WI38 (cell line): Measurements from ENCODE around the gene RAP1B.

Experiments used
- H3K4me3 ChIP-seq: 2 replicates; pipeline ENCODE4 v1.5.1; 2011; ENCODE audit warnings: low read depth, mild to moderate bottlenecking, control low read depth, low read length
- TF ChIP-seq, protein P1 (sequence below): IDR thresholded peaks from 2 replicates; pipeline ENCODE4 v1.5.1; 2012; ENCODE audit warnings: low read depth, mild to moderate bottlenecking, control low read depth, low read length

Gene RAP1B

DNA sequence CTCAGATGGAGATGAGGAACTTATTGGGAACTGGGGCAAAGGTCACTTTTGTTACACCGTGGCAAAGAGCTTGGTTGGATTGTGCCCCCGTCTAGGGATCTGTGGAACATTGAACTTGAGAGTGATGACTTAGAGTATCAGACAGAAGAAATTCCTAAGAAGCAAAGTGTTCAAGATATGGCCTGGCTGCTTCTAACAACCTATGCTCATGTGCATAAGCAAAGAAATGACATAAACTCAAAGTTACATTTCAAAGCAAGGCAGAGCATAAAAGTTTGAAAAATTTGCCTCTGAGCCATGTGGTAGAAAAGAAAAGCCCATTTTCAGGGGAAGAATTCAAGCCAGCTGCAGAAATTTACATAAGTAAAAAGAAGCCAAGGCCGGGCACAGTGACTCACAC is 21.5 kb upstream of the RAP1B start:
- H3K4me3 ChIP-seq: no peak overlapping the region
- TF ChIP-seq, protein P1, sequence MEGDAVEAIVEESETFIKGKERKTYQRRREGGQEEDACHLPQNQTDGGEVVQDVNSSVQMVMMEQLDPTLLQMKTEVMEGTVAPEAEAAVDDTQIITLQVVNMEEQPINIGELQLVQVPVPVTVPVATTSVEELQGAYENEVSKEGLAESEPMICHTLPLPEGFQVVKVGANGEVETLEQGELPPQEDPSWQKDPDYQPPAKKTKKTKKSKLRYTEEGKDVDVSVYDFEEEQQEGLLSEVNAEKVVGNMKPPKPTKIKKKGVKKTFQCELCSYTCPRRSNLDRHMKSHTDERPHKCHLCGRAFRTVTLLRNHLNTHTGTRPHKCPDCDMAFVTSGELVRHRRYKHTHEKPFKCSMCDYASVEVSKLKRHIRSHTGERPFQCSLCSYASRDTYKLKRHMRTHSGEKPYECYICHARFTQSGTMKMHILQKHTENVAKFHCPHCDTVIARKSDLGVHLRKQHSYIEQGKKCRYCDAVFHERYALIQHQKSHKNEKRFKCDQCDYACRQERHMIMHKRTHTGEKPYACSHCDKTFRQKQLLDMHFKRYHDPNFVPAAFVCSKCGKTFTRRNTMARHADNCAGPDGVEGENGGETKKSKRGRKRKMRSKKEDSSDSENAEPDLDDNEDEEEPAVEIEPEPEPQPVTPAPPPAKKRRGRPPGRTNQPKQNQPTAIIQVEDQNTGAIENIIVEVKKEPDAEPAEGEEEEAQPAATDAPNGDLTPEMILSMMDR: no peak

DNA sequence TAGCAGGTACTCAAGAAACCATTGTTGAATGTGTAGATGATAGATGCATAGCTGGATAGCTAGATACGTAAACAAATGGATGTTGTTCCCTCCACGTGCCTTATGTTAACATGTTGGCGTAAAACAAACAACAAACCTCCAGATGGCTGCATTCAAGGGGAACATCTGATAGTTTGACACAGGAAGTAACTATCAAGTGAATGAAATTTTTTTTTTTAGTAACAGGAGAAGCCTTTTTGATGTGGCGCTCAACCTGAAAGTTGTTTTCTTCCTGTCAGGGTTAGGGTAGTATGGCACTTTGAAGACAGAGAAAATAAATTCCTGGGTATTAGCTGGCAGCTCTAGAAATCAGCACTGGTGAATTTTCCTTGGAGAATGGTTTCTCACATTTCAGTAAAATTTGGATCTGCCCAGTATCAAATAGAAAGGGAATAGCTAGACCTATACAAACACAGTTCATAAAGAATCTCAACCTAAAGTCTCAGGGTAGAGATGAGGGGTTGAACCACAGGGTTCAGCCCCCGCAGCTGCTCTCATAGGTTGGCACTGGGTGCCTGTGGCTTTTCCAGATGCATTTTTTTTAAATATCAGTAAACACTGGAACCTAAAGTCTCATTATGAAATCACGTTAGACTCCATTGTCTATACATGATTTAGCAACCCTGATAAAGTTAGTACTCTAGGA is 18.8 kb upstream of the RAP1B start:
- H3K4me3 ChIP-seq: no peak overlapping the region
- TF ChIP-seq, protein P1: no peak

DNA sequence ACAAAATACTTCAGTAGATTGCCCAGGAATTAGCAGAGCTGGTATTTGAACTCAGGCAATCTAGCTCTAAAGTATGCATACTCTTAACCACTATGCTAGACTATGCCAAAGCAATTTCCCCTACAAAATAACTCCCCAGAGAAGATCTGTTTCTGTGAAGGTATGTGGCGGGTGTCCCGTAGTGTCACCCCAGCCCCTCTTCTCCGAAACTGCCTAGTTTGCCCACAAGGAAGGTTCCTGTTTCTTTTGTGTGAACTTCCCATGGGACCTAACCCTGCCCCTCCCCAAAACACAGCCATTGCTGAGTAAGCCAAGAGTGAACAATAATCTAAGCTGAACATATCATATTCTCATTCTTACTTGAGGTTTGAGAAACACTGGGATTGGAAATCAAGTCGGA is 15.5 kb upstream of the RAP1B start:
- TF ChIP-seq, protein P1: no peak

DNA sequence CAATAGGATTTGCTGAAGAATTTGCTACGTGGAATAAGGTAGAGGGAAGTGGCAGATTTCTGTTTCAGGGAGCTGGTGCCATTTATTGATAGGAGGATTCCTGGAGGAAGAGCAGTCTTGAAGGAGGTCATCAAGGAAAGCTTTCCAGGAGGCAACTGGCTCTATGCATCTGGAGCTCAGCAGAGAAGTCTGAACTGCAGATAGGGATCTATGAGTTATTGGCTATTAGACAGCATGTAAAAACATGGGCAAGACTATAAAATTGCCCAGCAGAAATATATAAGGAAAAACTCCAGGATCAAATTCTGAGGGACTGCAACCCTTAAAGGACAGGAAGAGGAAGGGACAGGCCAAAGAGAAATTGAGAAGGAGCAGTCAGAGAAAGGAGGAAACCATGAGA is 8.9 kb upstream of the RAP1B start:
- H3K4me3 ChIP-seq: no peak overlapping the region
- TF ChIP-seq, protein P1: no peak

More for the DNA sequence above, 15.5 kb upstream of the RAP1B start:
- H3K4me3 ChIP-seq: no peak overlapping the region

DNA sequence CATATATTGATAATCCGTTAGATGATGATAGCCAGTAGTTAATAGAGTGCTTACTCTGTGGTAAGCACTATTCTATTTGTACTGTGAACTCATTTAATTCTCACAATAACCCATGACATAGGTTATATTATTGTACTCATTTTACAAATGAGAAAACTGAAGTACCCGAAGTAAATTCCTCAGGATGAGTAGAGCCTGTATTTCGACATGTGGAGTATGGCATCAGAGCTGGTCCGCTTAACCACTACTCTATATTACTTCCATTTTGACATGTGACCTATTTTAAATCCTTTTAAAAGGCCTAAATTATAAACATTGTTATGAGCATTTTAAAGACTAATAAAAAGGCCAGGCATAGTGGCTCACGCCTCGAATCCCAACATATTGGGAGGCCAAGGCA is 8.0 kb upstream of the RAP1B start:
- TF ChIP-seq, protein P1: no peak

DNA sequence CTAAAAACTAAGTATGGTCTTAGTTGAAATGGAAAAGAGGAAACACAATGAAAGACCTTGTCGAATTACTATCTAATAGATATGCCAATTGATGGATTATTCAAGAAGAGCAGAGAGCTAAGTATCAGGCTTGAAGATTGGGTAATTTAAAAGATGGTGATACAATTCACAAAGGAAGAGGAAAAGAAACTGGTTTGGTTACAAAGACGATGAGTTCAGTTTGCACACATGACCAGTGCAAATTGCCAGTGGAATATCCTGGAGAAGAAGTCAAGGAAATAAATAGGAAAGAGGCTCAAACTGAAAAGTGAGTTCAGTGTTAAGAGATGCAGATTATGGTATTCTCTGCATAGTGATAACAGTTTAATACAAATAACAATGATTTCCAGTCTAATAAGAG is 2.5 kb upstream of the RAP1B start:
- H3K4me3 ChIP-seq: no peak overlapping the region
- TF ChIP-seq, protein P1: no peak

More for the DNA sequence above, 8.0 kb upstream of the RAP1B start:
- no peak overlapping the region for H3K4me3 ChIP-seq

DNA sequence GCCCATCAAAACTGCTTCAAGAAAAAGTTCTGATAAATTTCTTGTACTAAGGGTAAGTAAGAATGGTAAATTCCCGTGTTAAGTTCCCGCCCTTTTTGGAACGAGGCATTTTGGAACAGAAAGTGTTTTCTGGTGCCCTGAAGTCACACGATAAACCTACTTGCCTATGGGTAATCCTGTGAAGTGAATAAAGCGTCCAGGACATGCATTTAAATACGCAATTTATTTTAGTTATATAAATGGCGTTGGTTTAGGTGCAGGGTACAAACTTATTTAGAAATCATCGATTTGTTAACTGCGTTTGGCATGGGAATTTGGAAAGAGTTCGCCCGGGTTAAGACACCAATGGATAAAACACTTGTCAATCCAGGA is 715 bp upstream of the RAP1B start:
- H3K4me3 ChIP-seq: peak overlapping the region; percentile 95
- TF ChIP-seq, protein P1: no peak
